IMR-90 (cell line): ENCODE measurements around the gene GATAD2A.

ENCODE experiments used
- BHLHE40 ChIP-seq: fragments of 150-350 bp; IDR thresholded peaks from 2 replicates; pipeline ENCODE4 v1.6.1; 2016; ENCODE audit warnings: mild to moderate bottlenecking, low read depth, low read length
- CTCF ChIP-seq: conservative IDR thresholded peaks from 2 replicates; pipeline ENCODE4 v1.5.1; 2012; ENCODE audit warnings: mild to moderate bottlenecking, low read depth, low read length, improper control_type of control experiment
- FOS ChIP-seq: fragments of 150-350 bp; IDR thresholded peaks from 2 replicates; pipeline ENCODE4 v1.6.1; 2016; ENCODE audit warnings: low read depth, low read length
- MAZ ChIP-seq: IDR thresholded peaks from 2 replicates; pipeline ENCODE4 v1.6.1; 2012; ENCODE audit warnings: low read depth, mild to moderate bottlenecking, low read length, improper control_type of control experiment, moderate library complexity, borderline replicate concordance
- MXI1 ChIP-seq: IDR thresholded peaks from 2 replicates; pipeline ENCODE4 v1.6.1; 2012; ENCODE audit warnings: low read depth, mild to moderate bottlenecking, low read length, moderate library complexity, borderline replicate concordance
- POLR2A ChIP-seq: IDR thresholded peaks from 2 replicates; pipeline ENCODE4 v1.6.1; 2012; ENCODE audit warnings: mild to moderate bottlenecking, low read depth, low read length
- TF ChIP-seq, protein P1 (sequence below): fragments of 150-350 bp; IDR thresholded peaks from 2 replicates; pipeline ENCODE4 v1.6.1; 2017; ENCODE audit warnings: mild to moderate bottlenecking, antibody characterized with exemption, low read length, low read depth

DNA sequence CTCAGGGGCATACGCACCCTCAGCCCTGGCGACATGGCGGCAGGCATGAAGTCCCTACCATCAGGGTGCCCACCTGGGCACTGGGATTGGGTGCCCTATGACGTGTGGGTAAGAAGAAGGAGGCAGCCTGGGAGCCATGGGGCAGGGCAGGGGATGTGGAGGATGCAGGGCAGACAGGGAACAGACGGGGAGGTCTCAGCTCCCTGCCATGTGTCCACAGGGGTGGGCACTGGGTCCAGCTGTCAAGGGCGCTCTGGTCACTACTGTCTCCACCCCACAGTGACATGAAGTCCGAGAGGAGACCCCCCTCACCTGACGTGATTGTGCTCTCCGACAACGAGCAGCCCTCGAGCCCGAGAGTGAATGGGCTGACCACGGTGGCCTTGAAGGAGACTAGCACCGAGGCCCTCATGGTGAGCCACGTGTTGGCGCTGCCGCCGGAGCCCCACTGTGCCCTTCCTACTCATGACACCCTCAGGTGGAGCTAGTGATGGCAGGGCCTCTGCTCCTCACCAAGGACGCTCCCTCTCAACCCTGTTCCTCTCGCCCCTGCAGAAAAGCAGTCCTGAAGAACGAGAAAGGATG lies 86.6 kb downstream of the GATAD2A start:
- TF ChIP-seq MXI1 = no peak
- no peak for TF ChIP-seq BHLHE40
- no peak for TF ChIP-seq CTCF
- TF ChIP-seq FOS = no peak
- TF ChIP-seq, protein P1, sequence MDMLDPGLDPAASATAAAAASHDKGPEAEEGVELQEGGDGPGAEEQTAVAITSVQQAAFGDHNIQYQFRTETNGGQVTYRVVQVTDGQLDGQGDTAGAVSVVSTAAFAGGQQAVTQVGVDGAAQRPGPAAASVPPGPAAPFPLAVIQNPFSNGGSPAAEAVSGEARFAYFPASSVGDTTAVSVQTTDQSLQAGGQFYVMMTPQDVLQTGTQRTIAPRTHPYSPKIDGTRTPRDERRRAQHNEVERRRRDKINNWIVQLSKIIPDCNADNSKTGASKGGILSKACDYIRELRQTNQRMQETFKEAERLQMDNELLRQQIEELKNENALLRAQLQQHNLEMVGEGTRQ = no peak
- TF ChIP-seq MAZ = no peak
- TF ChIP-seq POLR2A = no peak
